Measurements from ENCODE around the gene ADCY3. TPM values are rescaled to one million over a fixed set of nuclear protein-coding genes. Genes with fewer than 3 reads are reported as not detected.

ADCY3 gene
- total and polyA plus RNA-seq, 7 donors, result 9.2 to 15.2 (median 12.1) TPM

DNA sequence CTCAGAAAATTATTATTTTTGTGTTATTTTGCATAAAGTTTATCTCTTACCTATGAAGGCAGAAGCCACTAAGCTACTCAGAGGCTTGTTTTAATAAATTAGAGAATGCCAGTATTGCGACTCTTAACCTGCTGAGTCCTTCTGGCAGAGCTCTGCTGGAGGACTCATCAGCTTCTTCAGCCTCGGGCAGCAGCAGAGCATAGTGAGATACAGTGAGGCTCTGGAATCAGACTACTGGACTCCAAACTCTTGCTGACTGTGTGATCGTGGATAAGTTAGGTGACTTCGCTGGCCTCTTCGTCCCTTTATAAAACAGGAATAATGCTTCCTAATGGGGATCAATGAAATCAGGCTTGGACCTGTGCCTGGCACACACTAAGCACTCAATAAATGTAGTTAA is 128.6 kb downstream of the ADCY3 start:
- ATAC-seq, result no peak

DNA sequence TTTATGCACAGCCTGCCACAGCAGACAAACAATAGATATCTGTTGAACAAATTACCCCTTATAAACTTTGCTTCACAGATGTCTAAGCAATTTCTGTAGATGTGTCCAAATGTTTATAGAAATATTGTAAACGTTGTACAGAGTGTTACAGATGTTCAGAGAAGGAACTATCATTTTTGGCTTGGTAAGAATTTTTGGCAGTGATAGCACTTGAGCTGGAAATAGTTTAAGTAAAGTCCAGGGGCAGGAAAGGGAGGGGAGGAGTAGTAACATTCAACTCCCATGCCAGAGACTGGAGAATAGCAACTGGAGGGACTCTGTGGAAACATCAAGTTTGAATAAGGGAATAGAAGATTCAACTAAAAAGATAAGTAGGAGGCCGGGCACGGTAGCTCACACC is 131.2 kb downstream of the ADCY3 start:
- 52 to 73% (median 72%) methylated on average over 3 of the region's 3 CpGs for WGBS, 3 donors
- DNase-seq (no peak), ATAC-seq (no peak)
- TF ChIP-seq, protein P1, sequence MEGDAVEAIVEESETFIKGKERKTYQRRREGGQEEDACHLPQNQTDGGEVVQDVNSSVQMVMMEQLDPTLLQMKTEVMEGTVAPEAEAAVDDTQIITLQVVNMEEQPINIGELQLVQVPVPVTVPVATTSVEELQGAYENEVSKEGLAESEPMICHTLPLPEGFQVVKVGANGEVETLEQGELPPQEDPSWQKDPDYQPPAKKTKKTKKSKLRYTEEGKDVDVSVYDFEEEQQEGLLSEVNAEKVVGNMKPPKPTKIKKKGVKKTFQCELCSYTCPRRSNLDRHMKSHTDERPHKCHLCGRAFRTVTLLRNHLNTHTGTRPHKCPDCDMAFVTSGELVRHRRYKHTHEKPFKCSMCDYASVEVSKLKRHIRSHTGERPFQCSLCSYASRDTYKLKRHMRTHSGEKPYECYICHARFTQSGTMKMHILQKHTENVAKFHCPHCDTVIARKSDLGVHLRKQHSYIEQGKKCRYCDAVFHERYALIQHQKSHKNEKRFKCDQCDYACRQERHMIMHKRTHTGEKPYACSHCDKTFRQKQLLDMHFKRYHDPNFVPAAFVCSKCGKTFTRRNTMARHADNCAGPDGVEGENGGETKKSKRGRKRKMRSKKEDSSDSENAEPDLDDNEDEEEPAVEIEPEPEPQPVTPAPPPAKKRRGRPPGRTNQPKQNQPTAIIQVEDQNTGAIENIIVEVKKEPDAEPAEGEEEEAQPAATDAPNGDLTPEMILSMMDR (IDR thresholded peaks at IDR 0.05), result no peak
- Histone ChIP-seq H3K4me1 (peaks cover 3% of the 10 kb centered on the region), H3K27ac (no peak overlapping the region), H3K9me3 (no peaks in the 10 kb centered on the region), H3K36me3 (ENCODE audit: insufficient read depth in 1 of 2, low read depth in 1 of 2) (peaks cover 0 to 19% of the 10 kb centered on the region in 2 donors), H3K27me3 (ENCODE audit: insufficient read depth in 3 of 3, low read length in 2 of 3) (no peaks in the 10 kb centered on the region), H3K4me3 (no peak overlapping the region)
- intact Hi-C loops (cut with DNase I), result no loop called here

More for the DNA sequence above, 128.6 kb downstream of the ADCY3 start:
- WGBS, 3 donors, result 94 to 98% (median 94%) methylated on average over 5 of the region's 5 CpGs
- Histone ChIP-seq H3K4me3 (no peak overlapping the region), H3K36me3 (ENCODE audit: insufficient read depth in 1 of 2, low read depth in 1 of 2) (peaks cover 0 to 19% of the 10 kb centered on the region in 2 donors), H3K4me1 (peaks cover 7% of the 10 kb centered on the region), H3K27ac (no peak overlapping the region), H3K9me3 (no peaks in the 10 kb centered on the region), H3K27me3 (ENCODE audit: insufficient read depth in 3 of 3, low read length in 2 of 3) (no peaks in the 10 kb centered on the region)
- intact Hi-C loops (cut with DNase I), result no loop called here
- TF ChIP-seq, protein P1 (IDR thresholded peaks at IDR 0.05), result no peak
- DNase-seq, result no peak

DNA sequence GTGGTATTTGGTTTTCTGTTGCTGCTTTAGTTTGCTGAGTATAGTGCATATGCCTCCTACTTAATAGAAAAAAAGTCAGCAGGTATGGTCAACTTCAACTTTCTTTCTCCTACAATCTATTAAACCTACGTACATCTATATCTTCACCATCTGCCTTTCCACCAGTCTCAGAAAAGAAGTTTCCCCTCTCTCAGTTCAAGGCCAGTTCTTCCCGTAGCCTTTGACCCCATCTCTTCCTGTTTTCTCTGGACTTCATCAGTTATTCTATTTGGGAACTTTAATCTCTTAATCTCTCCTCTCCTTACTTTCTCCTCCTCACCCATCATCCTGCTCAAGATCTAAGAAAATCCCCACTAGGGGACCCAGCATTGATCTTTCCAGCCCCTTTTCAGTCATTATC is 132.5 kb downstream of the ADCY3 start:
- H3K36me3 ChIP-seq (ENCODE audit: insufficient read depth in 1 of 2, low read depth in 1 of 2), result peaks cover 0 to 19% of the 10 kb centered on the region in 2 donors
- intact Hi-C loops (cut with DNase I), result no loop called here
- no peaks in the 10 kb centered on the region for H3K9me3 ChIP-seq
- no peak overlapping the region for H3K27ac ChIP-seq
- TF ChIP-seq, protein P1 (IDR thresholded peaks at IDR 0.05), result no peak
- no peak for DNase-seq
- no peak for ATAC-seq
- no peaks in the 10 kb centered on the region for H3K4me1 ChIP-seq
- H3K27me3 ChIP-seq (ENCODE audit: insufficient read depth in 3 of 3, low read length in 2 of 3), result no peaks in the 10 kb centered on the region
- 71 to 85% (median 81%) methylated on average over 2 of the region's 2 CpGs for WGBS, 3 donors
- H3K4me3 ChIP-seq, result no peak overlapping the region

DNA sequence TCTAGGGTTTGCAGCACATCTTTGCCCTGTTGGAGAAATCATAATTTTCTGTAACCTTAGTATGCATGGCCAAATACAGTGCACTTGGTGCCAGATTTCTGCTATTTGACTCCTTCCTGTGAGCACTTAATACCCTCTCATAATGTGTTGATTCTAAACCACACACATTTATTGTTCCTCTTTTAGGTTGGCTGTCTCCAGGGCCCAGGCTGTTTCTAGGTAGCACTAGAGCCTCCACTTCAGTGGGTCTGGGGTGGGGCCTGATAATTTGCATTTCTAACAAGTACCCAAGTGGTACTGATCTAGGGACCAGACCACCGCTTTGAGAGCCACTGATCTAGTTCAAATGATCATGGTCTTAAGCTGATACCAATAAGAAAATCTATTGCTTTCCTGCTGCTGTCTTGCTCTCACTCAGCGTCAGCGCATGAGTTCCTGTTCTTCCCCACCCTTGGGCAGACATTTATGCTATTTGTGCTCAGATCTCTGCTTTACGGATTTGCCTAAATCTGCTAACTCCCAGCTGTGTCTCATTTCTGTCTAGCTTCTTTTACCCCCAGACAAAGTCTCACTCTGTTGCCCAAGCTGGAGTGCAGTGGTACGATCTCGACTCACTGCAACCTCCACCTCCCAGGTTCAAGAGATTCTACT is 134.2 kb downstream of the ADCY3 start:
- no peak for ATAC-seq
- Histone ChIP-seq H3K4me3 (no peak overlapping the region), H3K27me3 (ENCODE audit: insufficient read depth in 3 of 3, low read length in 2 of 3) (no peaks in the 10 kb centered on the region), H3K9me3 (no peaks in the 10 kb centered on the region), H3K4me1 (no peaks in the 10 kb centered on the region), H3K36me3 (ENCODE audit: insufficient read depth in 1 of 2, low read depth in 1 of 2) (peaks cover 0 to 19% of the 10 kb centered on the region in 2 donors), H3K27ac (no peak overlapping the region)
- TF ChIP-seq, protein P1 (IDR thresholded peaks at IDR 0.05), result no peak
- 70 to 79% (median 77%) methylated on average over 6 of the region's 6 CpGs for WGBS, 3 donors
- no peak for DNase-seq
- intact Hi-C loops (cut with DNase I), result no loop called here

DNA sequence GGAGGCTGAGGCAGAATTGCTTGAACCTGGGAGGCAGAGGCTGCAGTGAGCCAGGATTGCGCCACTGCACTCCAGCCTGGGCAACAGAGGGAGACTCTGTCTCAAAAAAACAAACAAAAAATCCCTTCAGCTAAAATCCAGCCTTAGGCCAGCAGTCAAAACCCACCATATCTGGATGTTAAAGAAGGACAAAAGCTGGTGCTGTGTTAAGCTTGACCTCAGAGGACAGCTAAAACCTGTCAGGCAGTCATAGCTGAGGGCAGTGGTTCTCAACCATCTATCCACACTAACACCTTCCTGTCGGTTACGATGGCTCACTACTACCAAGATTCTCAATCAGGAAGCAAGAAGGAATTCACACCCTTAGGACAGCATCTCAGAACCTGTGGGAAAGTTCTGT is 136.4 kb downstream of the ADCY3 start:
- no peak overlapping the region for H3K4me3 ChIP-seq
- H3K4me1 ChIP-seq, result no peaks in the 10 kb centered on the region
- DNase-seq (no peak), ATAC-seq (no peak)
- H3K36me3 ChIP-seq (ENCODE audit: insufficient read depth in 1 of 2, low read depth in 1 of 2), result peaks cover 0 to 2% of the 10 kb centered on the region in 2 donors
- TF ChIP-seq, protein P1 (IDR thresholded peaks at IDR 0.05), result no peak
- no peak overlapping the region for H3K27ac ChIP-seq
- WGBS, 3 donors, result 81 to 89% (median 85%) methylated on average over 3 of the region's 3 CpGs
- intact Hi-C loops (cut with DNase I), result no loop called here
- no peaks in the 10 kb centered on the region for H3K27me3 ChIP-seq (ENCODE audit: insufficient read depth in 3 of 3, low read length in 2 of 3)
- no peaks in the 10 kb centered on the region for H3K9me3 ChIP-seq

Data from psoas muscle (tissue), 8 donors.